Transverse colon (tissue), 4 donors: ENCODE measurements around the gene IL15. TPM values are rescaled to one million over a fixed set of nuclear protein-coding genes. Genes with fewer than 3 reads are reported as not detected.
A peak's percentile ranks its signal among the peaks of the same experiment; 100 is the strongest.
"Not testable (repeated sequence)": the region's sequence is repeated elsewhere in the genome, so short reads cannot be mapped to it uniquely, and the experiment has no call there.

ENCODE experiments used
- DNase-seq: peaks from one replicate; pipeline ENCODE4 v3.0.0-alpha.2; 2019
- H3K27ac ChIP-seq, 4 donors: fragments of 200-600 bp; sonication (generic); 2 replicates each; pipeline ENCODE4 v1.5.1; 2016 to 2018; ENCODE audit warnings: inconsistent platforms in 4 of 4
- H3K27me3 ChIP-seq: fragments of 200-600 bp; sonication (generic); 2 replicates; pipeline ENCODE4 v1.5.1; 2017; ENCODE audit warnings: inconsistent platforms
- H3K36me3 ChIP-seq, 4 donors: fragments of 200-600 bp; sonication (generic); 2 replicates each; pipeline ENCODE4 v1.5.1; 2017 to 2019; ENCODE audit warnings: inconsistent platforms in 4 of 4
- H3K4me1 ChIP-seq, 4 donors: fragments of 200-600 bp; sonication (generic); 2 replicates each; pipeline ENCODE4 v1.5.1; 2017 to 2020; ENCODE audit warnings: inconsistent platforms in 4 of 4
- H3K4me3 ChIP-seq, 4 donors: fragments of 200-600 bp; sonication (generic); 1 replicate in 1 of 4; 2 replicates in 3 of 4; pipeline versions ENCODE4 v1.5.1 to v1.6.1; 2017 to 2019; ENCODE audit warnings: inconsistent platforms in 4 of 4
- H3K9me3 ChIP-seq, 2 donors: fragments of 200-600 bp; sonication (generic); 2 replicates each; pipeline ENCODE4 v1.5.1; 2017 to 2019; ENCODE audit warnings: inconsistent platforms in 2 of 2
- EP300 ChIP-seq: sonication (generic); formaldehyde crosslinking; IDR thresholded peaks from one replicate; pipeline ENCODE4 v1.6.1; 2017; ENCODE audit warnings: antibody characterized with exemption, low read depth
- POLR2A ChIP-seq: fragments of 450-650 bp; IDR thresholded peaks from one replicate; pipeline ENCODE4 v1.6.1; 2016; ENCODE audit warnings: antibody characterized with exemption, mild to moderate bottlenecking, moderate library complexity
- POLR2AphosphoS5 ChIP-seq, 3 donors: sonication (generic); formaldehyde crosslinking; IDR thresholded peaks; one replicate each; pipeline ENCODE4 v1.6.1; 2016; ENCODE audit warnings: antibody characterized with exemption in 3 of 3
- WGBS, 2 donors: methylation state at CpG; one replicate each; pipeline ENCODE4 v1.1.5; 2018; ENCODE audit warnings: low coverage in 1 of 2; 5-methylcytosine and 5-hydroxymethylcytosine counted together
- in situ Hi-C, 4 donors: fragments of 200-750 bp; cut with MboI; loops; one replicate each; pipeline versions ENCODE4 v1.15.0 to v1.15.1; 2017; ENCODE audit warnings: low sequenced_read_pairs in 3 of 4, low pct_ligation_motif_present in 1 of 4, low pct_unique_long_range_greater_than_20kb in 1 of 4
- intact Hi-C: fragments of 100-400 bp; cut with DNase I; formaldehyde crosslinking; loops from one replicate; pipeline ENCODE4 v1.15.1; 2023; ENCODE audit warnings: low total_unique reads
- total RNA-seq, 4 donors: library from RNA; depleted of rRNA; stranded (reverse); fragments of >200 nt; gene quantifications; one replicate each; pipeline ENCODE4 v1.1.0, GENCODE V29; 2016
- TF ChIP-seq, protein P1 (sequence below), 5 experiments: fragments of 200-600 bp in 3 of 5; fragments of 450-650 bp in 2 of 5; sonication (generic) in 3 of 5; IDR thresholded peaks; 1 replicate in 2 of 5; 2 replicates in 3 of 5; pipeline ENCODE4 v1.5.1; 2016 to 2017; ENCODE audit warnings: antibody characterized with exemption in 5 of 5, inconsistent platforms in 3 of 5, mild to moderate bottlenecking in 2 of 5, moderate library complexity in 1 of 5

The IL15 gene
- total RNA-seq, result 10 to 100 TPM in 1 of 4 donors, 1 to 10 TPM in 2, under 1 TPM in 1; 0.75 to 14.0 (median 5.2) TPM

DNA sequence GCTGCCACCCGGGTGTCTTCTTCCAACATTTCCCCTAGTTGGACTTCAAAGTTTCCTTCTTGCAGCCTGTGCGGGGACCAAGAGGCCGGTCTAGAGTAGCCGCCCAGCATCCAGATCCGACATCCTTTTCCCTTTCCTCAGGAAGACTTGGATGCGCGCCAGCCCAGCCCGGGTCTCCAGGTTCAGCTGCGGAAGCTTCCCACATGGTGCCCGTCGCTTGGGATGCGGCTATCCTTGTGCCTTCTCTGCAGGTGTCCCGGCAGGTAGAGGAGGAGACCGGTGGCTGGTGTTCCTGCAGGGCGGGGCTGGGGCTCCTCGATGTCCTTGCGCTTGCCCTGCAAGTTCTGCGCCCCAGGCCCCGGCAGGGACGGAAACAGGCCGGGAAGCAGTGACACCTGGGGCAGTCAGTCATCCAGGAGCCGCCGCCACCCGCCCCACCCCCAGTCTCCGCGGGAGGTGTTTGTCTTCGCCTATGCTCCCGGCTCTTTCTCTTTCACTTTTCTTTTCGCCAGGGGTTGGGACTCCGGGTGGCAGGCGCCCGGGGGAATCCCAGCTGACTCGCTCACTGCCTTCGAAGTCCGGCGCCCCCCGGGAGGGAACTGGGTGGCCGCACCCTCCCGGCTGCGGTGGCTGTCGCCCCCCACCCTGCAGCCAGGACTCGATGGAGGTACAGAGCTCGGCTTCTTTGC is at the start of gene IL15:
Gene IL15, plus strand, starts transcription at position 502 of the 689 bp plus-strand sequence. CDS start 82,882 bp downstream, outside the sequence.
- H3K27ac ChIP-seq, result peak within 1 kb of the TSS; percentile 88 to 95 (median 90)
- in situ Hi-C loops, result no loop called here
- TF ChIP-seq POLR2A (no peak), POLR2AphosphoS5 (IDR thresholded peaks at IDR 0.05) (peak in 1 of 3 donors; percentile 33)
- TF ChIP-seq, protein P1, sequence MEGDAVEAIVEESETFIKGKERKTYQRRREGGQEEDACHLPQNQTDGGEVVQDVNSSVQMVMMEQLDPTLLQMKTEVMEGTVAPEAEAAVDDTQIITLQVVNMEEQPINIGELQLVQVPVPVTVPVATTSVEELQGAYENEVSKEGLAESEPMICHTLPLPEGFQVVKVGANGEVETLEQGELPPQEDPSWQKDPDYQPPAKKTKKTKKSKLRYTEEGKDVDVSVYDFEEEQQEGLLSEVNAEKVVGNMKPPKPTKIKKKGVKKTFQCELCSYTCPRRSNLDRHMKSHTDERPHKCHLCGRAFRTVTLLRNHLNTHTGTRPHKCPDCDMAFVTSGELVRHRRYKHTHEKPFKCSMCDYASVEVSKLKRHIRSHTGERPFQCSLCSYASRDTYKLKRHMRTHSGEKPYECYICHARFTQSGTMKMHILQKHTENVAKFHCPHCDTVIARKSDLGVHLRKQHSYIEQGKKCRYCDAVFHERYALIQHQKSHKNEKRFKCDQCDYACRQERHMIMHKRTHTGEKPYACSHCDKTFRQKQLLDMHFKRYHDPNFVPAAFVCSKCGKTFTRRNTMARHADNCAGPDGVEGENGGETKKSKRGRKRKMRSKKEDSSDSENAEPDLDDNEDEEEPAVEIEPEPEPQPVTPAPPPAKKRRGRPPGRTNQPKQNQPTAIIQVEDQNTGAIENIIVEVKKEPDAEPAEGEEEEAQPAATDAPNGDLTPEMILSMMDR (IDR thresholded peaks at IDR 0.05), result peak in 2 of 5 experiments; percentile 2 to 32
- no peaks in the 10 kb centered on the region for H3K9me3 ChIP-seq
- H3K27me3 ChIP-seq, result no peaks in the 10 kb centered on the region
- intact Hi-C loops, result no loop called here
- WGBS, 2 donors, result 2% methylated on average over 42 of the region's 43 CpGs; no CpG with 5 or more reads in 1 of the 2 donors
- no peaks in the 10 kb centered on the region for H3K36me3 ChIP-seq
- peak; percentile 90 for DNase-seq
- H3K4me1 ChIP-seq, result peaks cover 0 to 20% (median 8%) of the 10 kb centered on the region in 4 donors
- H3K4me3 ChIP-seq, result peak within 1 kb of the TSS; percentile 65 to 98 (median 82)

DNA sequence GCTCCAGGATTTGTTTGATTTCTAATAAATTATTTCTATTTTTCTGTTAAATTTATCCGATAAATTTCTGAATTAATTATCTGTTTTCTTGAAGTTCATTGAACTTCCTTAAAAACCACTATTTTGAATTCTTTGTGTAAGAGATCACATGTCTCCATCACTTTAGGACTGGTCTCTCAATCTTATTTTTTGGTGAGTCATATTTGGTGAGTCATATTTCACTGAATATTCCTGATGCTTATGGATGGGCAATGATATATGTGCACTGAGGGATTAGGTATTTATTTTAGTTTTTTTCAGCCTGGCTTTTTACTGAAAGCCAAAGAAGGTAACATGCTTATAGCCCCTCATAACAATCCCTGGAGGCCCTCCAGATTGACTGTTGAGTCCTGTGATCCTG is 48.5 kb upstream of the IL15 start:
- WGBS, 2 donors, result 95 to 100% methylated on average over 1 of the region's 1 CpG
- H3K27ac ChIP-seq, result no peak overlapping the region
- no peaks in the 10 kb centered on the region for H3K27me3 ChIP-seq
- no peak overlapping the region for H3K4me3 ChIP-seq
- peaks cover 0 to 6% of the 10 kb centered on the region in 2 donors for H3K9me3 ChIP-seq
- no peaks in the 10 kb centered on the region for H3K4me1 ChIP-seq
- H3K36me3 ChIP-seq, result no peaks in the 10 kb centered on the region
- TF ChIP-seq POLR2AphosphoS5 (IDR thresholded peaks at IDR 0.05), result no peak
- TF ChIP-seq POLR2A, result no peak
- TF ChIP-seq, protein P1 (IDR thresholded peaks at IDR 0.05), result no peak
- no peak for TF ChIP-seq EP300
- DNase-seq, result no peak
- intact Hi-C loops, result no loop called here
- in situ Hi-C loops, result no loop called here

DNA sequence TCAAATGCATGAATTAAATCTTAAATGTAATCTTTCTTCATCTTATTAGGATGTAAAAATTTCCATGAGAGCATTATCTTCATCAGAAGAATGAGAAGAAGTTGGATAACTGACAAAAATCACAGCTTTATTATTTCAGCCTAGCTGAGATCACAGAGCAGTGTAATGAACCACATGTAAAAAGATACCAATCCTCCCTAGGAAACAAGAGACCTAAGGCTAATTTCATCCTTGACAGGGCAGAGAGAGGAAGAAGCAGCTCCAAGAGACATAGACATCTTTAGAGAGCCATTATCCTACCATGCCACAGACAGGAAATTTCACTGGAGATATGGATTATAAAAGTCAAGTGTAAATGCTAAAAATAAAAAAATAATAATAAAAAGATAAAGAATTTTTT is 40.9 kb upstream of the IL15 start:
- H3K4me3 ChIP-seq, result no peak overlapping the region
- in situ Hi-C loops (no loop called here), intact Hi-C loops (no loop called here)
- no peak for DNase-seq
- H3K27me3 ChIP-seq, result no peaks in the 10 kb centered on the region
- H3K27ac ChIP-seq, result no peak overlapping the region
- TF ChIP-seq, protein P1 (IDR thresholded peaks at IDR 0.05), result no peak
- H3K4me1 ChIP-seq, result no peaks in the 10 kb centered on the region
- no peaks in the 10 kb centered on the region for H3K36me3 ChIP-seq
- no peaks in the 10 kb centered on the region for H3K9me3 ChIP-seq

DNA sequence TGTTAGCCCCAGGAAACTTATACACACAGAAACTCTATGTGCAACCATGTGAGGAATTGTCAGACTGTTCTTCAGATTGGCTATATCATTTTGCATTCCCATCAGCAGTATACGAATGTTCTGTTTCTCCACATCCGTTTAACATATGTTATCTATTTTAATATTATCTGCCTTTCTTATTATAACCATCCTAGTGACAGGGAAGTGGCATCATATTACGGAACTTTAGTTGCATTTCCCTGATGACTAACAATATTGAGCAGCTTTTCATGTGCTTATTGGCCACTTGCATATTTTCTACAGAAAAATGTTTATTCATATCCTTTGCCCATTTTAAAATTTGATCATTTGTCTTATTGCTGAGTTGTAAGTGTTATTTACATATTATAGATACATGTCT is 36.5 kb upstream of the IL15 start:
- in situ Hi-C loops (no loop called here), intact Hi-C loops (loop anchor here (10.0 kb wide), 1 partner anchor 1335 kb away; no protein-coding TSS in a partner anchor)
- TF ChIP-seq, protein P1 (IDR thresholded peaks at IDR 0.05), result no peak
- no peak for TF ChIP-seq POLR2A
- TF ChIP-seq POLR2AphosphoS5 (IDR thresholded peaks at IDR 0.05), result no peak
- no peak for TF ChIP-seq EP300
- Histone ChIP-seq H3K27ac (no peak overlapping the region), H3K4me3 (no peak overlapping the region), H3K27me3 (no peaks in the 10 kb centered on the region), H3K36me3 (no peaks in the 10 kb centered on the region), H3K4me1 (no peaks in the 10 kb centered on the region), H3K9me3 (no peaks in the 10 kb centered on the region)
- no peak for DNase-seq
- WGBS, 2 donors, result 82 to 86% methylated on average over 3 of the region's 3 CpGs

DNA sequence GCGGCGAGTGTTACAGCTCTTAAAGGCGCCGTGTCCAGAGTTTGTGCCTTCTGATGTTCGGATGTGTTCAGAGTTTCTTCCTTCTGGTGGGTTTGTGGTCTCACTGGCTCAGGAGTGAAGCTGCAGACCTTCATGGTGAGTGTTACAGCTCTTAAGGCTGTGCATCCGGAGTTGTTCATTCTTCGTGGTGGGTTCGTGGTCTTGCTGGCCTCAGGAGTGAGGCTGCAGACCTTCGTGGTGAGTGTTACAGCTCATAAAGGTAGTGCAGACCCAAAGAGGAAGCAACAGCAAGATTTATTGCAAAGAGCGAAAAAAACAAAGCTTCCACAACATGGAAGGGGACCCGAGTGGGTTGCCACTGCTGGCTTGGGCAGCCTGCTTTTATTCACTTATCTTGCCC is 31.7 kb upstream of the IL15 start:
- intact Hi-C loops, result loop anchor here (10.0 kb wide), 1 partner anchor 1340 kb away; no protein-coding TSS in a partner anchor
- H3K27ac ChIP-seq, H3K36me3 ChIP-seq, H3K4me1 ChIP-seq, H3K9me3 ChIP-seq, H3K27me3 ChIP-seq, H3K4me3 ChIP-seq, DNase-seq, in situ Hi-C loops: not testable (repeated sequence)
- 68% methylated on average over 11 of the region's 11 CpGs; no CpG with 5 or more reads in 1 of the 2 donors for WGBS, 2 donors
